Skeletal muscle satellite cell (primary cell): ENCODE measurements around the gene KIRREL3.
A peak's percentile ranks its signal among the peaks of the same experiment; 100 is the strongest.
"Not testable (repeated sequence)": the region's sequence is repeated elsewhere in the genome, so short reads cannot be mapped to it uniquely, and the experiment has no call there.

ENCODE experiments used
- H3K27me3 ChIP-seq: 2 replicates; pipeline ENCODE4 v1.7.0; 2013; ENCODE audit warnings: low read length; ENCODE audit not compliant: control insufficient read depth, insufficient read depth
- H3K36me3 ChIP-seq: 2 replicates; pipeline ENCODE4 v1.7.0; 2013; ENCODE audit warnings: mild to moderate bottlenecking, control low read depth, low read length; ENCODE audit not compliant: insufficient read depth
- H3K4me1 ChIP-seq: 2 replicates; pipeline ENCODE4 v1.7.0; 2013; ENCODE audit warnings: low read length; ENCODE audit not compliant: control insufficient read depth, insufficient read depth
- H3K4me2 ChIP-seq: 2 replicates; pipeline ENCODE4 v1.7.0; 2013; ENCODE audit warnings: mild to moderate bottlenecking, low read length
- H3K4me3 ChIP-seq: 2 replicates; pipeline ENCODE4 v1.7.0; 2013; ENCODE audit warnings: low read length
- H3K9ac ChIP-seq: 2 replicates; pipeline ENCODE4 v1.7.0; 2013; ENCODE audit warnings: mild to moderate bottlenecking, low read depth, low read length, moderate library complexity
- H3K9me3 ChIP-seq: replicated peaks from 2 replicates; pipeline ENCODE4 v1.7.0; 2013; ENCODE audit warnings: mild to moderate bottlenecking, control low read depth, low read length

Gene KIRREL3

DNA sequence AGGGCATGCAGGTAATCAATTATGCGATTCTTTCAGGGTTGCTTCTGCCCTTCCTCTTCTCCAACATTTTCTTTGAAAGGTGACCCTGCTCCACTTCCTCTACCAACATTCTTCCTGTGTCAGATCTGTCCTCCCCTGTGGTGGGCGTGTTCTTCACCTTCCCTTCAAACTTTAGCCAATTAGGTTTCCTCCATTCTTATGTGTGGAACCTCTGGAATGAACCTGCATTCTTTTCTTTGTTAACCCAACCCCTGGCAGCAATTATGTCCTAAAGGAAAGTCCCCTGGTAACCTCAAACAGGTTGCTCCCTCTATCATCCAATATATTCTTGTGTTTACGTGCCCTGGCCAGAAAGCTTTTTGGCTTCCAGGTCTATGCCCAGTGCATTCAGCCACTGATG, 22.4 kb downstream of the KIRREL3 start:
- Histone ChIP-seq H3K4me2 (no peak overlapping the region), H3K4me1 (no peaks in the 10 kb centered on the region), H3K27me3 (no peaks in the 10 kb centered on the region), H3K4me3 (no peak overlapping the region), H3K9ac (no peak overlapping the region), H3K9me3 (no peaks in the 10 kb centered on the region), H3K36me3 (no peaks in the 10 kb centered on the region)

DNA sequence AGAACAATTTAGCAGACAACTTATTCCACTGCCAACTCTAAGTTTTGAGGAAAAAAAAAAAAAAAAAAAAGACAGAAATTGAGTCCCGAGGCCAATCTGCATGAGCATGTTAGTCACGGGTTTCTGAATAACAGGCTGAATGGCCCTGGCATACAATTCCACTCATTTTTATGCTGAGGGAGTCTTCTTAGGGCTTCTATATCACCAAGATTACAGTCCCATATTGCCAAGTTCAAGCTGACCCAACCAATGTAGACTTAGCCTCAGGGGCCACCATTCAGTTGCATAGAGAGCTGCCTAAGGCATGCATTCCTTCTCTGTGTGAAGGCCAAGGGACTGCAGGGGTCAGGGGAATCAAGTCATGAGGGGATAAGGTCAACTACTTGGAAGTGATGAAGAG, 27.5 kb downstream of the KIRREL3 start:
- H3K4me3 ChIP-seq, result no peak overlapping the region
- H3K36me3 ChIP-seq, result no peaks in the 10 kb centered on the region
- no peak overlapping the region for H3K4me2 ChIP-seq
- H3K9ac ChIP-seq, result no peak overlapping the region
- peaks cover 7% of the 10 kb centered on the region for H3K4me1 ChIP-seq
- no peaks in the 10 kb centered on the region for H3K27me3 ChIP-seq
- H3K9me3 ChIP-seq, result peaks cover 5% of the 10 kb centered on the region

DNA sequence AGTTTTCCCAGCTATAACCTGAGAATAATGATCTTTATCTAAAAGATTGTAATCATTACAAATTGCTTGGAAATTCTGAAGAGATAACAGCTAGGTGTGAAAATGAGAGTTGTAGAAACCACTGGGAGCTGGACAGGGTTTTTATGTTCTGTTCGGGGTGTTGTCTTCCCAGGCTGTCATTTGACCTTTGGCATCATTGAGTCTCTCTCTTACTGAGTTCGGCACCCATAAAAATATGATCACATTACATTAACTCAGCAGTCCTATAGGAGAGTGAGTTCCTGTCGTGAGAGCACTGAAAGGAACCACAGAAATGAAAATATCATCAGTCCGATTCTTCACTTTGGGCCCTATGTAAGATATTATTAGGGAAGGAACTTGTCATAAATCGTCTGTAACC, 29.3 kb downstream of the KIRREL3 start:
- Histone ChIP-seq H3K27me3 (no peaks in the 10 kb centered on the region), H3K9me3 (peaks cover 5% of the 10 kb centered on the region), H3K36me3 (no peaks in the 10 kb centered on the region), H3K9ac (no peak overlapping the region), H3K4me2 (no peak overlapping the region), H3K4me1 (peaks cover 7% of the 10 kb centered on the region), H3K4me3 (no peak overlapping the region)

DNA sequence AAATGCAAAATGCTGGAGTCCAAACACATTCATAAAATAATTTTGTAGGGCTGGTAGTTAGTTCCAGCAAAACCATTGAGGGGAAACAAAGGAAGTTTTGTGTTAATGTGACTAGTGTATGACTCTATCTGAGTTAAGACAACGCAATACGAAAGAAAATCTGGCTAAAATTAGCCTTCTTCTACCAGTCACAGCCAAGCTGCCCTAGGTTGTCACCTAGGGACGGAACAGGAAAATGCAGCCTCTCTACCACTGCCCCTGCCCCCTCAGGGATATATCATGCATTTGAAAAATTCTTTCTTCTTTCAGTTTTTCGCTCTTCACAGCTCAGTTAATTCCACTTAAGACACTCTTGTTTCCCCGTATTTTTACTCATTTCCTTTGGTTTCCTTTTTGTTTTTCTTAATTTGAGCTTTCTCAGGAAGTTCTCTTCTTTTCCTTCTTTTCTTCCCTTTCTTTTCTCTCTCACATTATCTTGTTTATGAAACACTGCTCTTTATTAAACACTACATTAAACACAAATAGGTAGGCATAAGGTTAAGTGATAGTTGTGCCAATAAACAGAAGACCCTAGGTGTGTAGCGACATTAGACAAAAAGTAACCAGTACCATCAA, 30.6 kb downstream of the KIRREL3 start:
- Histone ChIP-seq H3K27me3 (no peaks in the 10 kb centered on the region), H3K4me1 (peaks cover 7% of the 10 kb centered on the region), H3K9me3 (peaks cover 5% of the 10 kb centered on the region), H3K4me3 (no peak overlapping the region), H3K9ac (peak overlapping the region; percentile 25), H3K36me3 (no peaks in the 10 kb centered on the region), H3K4me2 (peak overlapping the region; percentile 51)

DNA sequence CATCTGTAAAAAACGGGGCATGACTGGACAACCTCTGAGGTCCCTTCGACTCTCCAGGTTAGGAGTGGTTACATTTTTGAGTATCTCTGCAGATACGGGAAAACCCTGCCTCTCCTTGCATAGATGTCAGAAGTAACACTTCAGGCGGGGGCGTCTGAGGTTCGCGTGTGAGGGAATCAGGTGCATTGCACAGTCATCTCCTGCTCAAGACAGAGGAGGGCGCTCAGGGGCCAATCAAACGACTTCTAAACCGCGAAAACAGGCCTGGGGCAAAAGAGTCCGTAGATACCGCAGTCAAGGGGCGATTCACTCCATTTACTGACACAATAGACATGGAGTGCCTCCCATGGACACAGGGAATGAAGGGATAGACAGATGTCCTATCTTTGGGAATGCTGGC, 31.7 kb downstream of the KIRREL3 start:
- H3K4me2 ChIP-seq, result no peak overlapping the region
- no peaks in the 10 kb centered on the region for H3K27me3 ChIP-seq
- no peaks in the 10 kb centered on the region for H3K36me3 ChIP-seq
- H3K4me1 ChIP-seq, result peaks cover 10% of the 10 kb centered on the region
- H3K9me3 ChIP-seq, result peaks cover 5% of the 10 kb centered on the region
- no peak overlapping the region for H3K9ac ChIP-seq
- H3K4me3 ChIP-seq, result no peak overlapping the region

DNA sequence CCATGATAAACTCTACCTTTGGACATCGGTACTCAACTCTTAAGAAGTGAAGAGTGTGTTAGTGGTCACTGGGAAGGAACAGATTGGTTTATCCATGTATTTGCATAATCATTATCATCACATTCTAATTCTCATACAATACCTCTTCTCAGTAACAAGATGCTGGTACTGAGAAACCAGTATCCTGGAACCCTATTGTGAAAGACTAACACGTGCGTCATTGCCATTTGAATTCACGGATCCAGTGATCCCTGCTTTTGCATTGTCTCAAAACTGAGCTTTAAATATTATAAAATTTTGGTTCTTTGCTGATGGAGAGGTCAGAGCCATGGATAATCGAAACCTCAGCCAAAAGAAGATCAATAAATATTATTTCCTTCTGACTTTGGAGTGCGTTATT, 35.2 kb downstream of the KIRREL3 start:
- H3K36me3 ChIP-seq, result peaks cover 4% of the 10 kb centered on the region
- H3K4me1 ChIP-seq, result peaks cover 16% of the 10 kb centered on the region
- no peak overlapping the region for H3K9ac ChIP-seq
- H3K4me3 ChIP-seq, result no peak overlapping the region
- H3K4me2 ChIP-seq, result no peak overlapping the region
- no peaks in the 10 kb centered on the region for H3K27me3 ChIP-seq
- H3K9me3 ChIP-seq, result no peaks in the 10 kb centered on the region

DNA sequence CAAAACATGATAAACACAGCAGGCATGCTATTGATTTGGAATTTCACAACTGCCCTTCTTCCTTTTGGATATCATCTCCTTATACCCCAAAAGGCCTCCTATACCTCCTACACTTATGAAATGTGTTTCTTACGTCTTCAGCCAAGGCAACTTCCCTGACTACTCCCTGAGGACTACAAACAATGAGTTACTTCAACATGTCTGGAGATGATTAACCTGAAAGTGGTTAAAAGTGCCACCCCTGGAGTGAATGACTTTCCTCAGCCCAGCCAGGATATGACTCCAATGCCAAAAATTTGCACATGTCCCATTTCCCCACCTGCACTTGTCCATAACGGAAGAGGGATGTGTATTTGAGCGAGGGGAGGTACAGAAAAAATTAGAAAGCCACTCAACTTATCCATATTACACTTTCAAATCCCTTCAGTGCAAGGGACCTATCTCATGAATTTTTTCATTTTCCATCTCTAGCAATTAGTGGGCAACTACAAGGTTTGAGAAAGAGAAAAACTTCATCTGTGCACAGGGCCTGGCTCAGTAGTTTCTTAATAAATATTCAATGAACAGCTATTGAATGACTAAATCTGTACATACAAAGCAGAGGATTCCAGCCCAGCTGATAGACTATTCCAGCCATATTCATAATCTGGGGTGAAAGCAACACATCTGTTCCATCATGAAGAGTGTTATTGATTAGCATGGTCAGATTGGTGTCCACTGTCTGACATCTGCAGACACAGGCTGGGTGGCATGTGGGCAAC, 36.8 kb downstream of the KIRREL3 start:
- no peak overlapping the region for H3K4me3 ChIP-seq
- no peak overlapping the region for H3K9ac ChIP-seq
- H3K27me3 ChIP-seq, result no peaks in the 10 kb centered on the region
- H3K36me3 ChIP-seq, result peaks cover 4% of the 10 kb centered on the region
- peaks cover 9% of the 10 kb centered on the region for H3K4me1 ChIP-seq
- H3K9me3 ChIP-seq, result no peaks in the 10 kb centered on the region
- peak overlapping the region; percentile 3 for H3K4me2 ChIP-seq

DNA sequence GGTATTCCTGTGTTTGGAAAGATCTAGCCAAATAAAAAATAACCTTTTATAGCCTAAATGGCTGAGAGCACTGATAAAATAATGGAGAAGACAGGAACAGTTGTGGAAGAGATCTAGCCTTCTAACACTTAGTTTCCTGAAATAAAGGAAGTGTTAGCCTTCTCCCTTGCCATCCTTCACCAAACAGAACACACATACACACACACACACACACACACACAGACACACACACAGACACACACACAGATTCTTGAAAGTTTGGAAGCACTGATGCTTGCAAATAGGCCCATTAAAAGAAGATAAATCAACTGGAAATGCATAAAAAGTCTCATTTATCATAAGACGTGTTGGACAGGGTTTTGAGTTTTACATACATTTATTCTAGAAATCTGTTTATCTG, 37.5 kb downstream of the KIRREL3 start:
- peaks cover 9% of the 10 kb centered on the region for H3K4me1 ChIP-seq
- H3K27me3 ChIP-seq, result no peaks in the 10 kb centered on the region
- peaks cover 4% of the 10 kb centered on the region for H3K36me3 ChIP-seq
- H3K9me3 ChIP-seq, result no peaks in the 10 kb centered on the region
- H3K9ac ChIP-seq, result no peak overlapping the region
- H3K4me2 ChIP-seq, result peak overlapping the region; percentile 3
- no peak overlapping the region for H3K4me3 ChIP-seq

DNA sequence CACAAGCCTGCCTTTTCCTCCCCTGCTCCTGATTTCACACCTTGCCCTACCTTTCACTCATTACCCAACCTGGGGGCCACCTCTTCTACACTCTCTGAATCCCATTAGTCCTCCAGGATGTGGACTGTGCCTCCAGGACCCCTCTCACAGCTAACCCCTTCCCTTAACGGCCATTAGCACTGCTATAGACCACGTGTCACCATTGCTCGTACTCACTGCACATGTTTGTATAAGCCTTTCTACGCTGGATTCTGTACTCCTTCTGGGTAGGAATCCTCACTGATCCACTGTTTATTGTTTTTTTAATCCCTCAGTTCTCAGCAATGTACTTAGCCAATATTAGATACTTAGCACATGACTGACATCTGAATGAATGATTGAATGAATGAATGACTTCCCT, 40.9 kb downstream of the KIRREL3 start:
- Histone ChIP-seq H3K4me2 (no peak overlapping the region), H3K9ac (no peak overlapping the region), H3K4me3 (no peak overlapping the region), H3K9me3 (no peaks in the 10 kb centered on the region), H3K27me3 (no peaks in the 10 kb centered on the region), H3K36me3 (peaks cover 4% of the 10 kb centered on the region), H3K4me1 (peaks cover 9% of the 10 kb centered on the region)

DNA sequence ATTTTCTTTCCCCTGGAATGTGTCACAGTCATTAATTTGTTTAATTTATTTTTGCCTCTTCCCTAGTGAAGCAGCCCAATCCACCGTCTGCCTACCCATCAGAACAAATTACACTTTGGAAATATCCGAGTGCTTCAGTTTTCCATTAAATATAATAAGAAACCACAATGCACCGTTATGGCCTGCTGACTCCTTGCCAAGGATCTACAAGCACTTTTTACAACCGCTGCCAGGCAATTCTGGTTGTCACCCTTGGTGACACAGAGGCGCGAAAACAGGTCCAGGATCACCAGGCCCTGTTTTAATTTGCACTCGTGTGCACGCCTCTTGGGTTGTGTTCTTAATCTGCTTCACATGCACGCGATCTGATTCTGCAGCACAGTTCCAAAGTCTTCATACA, 43.9 kb downstream of the KIRREL3 start:
- Histone ChIP-seq H3K4me3 (no peak overlapping the region), H3K9me3 (no peaks in the 10 kb centered on the region), H3K9ac (no peak overlapping the region), H3K4me1 (no peaks in the 10 kb centered on the region), H3K36me3 (peaks cover under 1% of the 10 kb centered on the region), H3K27me3 (no peaks in the 10 kb centered on the region), H3K4me2 (no peak overlapping the region)

DNA sequence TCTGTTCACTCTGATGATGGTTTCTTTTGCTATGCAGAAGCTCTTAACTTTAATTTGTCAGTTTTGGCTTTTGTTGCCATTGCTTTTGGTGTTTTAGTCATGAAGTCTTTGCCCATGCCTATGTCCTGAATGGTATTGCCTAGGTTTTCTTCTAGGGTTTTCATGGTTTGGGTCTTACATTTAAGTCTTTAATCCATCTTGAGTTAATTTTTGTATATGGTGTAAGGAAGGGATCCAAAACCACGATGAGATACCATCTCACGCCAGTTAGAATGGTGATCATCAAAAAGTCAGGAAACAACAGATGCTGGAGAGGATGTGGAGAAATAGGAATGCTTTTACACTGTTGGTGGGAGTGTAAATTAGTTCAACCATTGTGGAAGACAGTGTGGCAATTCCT, 48.0 kb downstream of the KIRREL3 start:
- H3K9ac ChIP-seq, H3K4me3 ChIP-seq, H3K27me3 ChIP-seq, H3K4me2 ChIP-seq, H3K36me3 ChIP-seq, H3K9me3 ChIP-seq: not testable (repeated sequence)
- H3K4me1 ChIP-seq, result peaks cover 11% of the 10 kb centered on the region

DNA sequence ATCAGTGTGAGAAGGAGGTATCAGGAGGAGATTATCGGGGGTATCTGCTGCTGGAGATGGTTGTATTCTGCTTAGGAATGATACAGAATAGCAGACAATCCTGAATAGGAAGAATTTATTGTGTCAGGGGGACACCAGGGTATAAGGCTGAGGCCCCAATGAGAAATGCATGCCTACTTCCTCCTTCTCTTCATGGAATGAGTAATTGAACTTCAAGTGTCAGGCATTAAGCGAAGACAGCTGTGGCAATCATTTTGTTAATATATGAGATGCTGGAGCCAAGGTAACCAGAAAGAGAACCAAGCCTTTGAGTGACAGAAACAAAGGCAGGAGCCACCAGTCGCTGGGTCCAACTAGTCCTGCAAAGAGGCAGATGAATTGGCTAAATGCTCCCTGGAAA, 49.1 kb downstream of the KIRREL3 start:
- Histone ChIP-seq H3K9ac (no peak overlapping the region), H3K4me2 (no peak overlapping the region), H3K9me3 (no peaks in the 10 kb centered on the region), H3K27me3 (no peaks in the 10 kb centered on the region), H3K4me3 (no peak overlapping the region), H3K4me1 (peaks cover 11% of the 10 kb centered on the region), H3K36me3 (no peaks in the 10 kb centered on the region)
